B cell (primary cell): Measurements from ENCODE around the gene TMEM94.

ENCODE experiments used
- EZH2 ChIP-seq: IDR thresholded peaks from 2 replicates; pipeline ENCODE4 v1.6.1; 2012; ENCODE audit warnings: borderline replicate concordance, low read depth, mild to moderate bottlenecking, moderate library complexity, low read length; ENCODE audit not compliant: insufficient read depth, poor library complexity, severe bottlenecking
- TF ChIP-seq, protein P1 (sequence below): fragments of 200-600 bp; IDR thresholded peaks from one replicate; pipeline ENCODE4 v1.8.0; 2022; ENCODE audit warnings: antibody characterized with exemption, mild to moderate bottlenecking

DNA sequence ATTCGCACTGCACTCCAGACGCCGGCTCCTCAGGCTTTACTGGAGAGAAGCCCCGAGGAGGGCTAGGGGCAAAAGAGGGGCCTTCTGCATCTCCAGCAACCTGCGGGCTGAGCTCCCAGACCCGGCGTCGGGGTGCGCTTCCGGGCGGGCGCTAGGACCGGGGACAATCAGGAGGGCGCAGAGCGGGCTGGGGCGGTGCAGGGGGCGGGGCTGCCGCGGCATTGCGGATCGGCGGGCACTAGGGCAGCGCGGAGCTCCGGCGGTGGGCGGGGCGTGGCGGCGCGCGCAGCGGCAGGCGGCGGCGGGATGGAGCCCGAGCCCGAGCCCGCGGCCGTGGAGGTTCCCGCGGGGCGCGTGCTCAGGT, 59.8 kb downstream of the TMEM94 start, which contains the start of gene TSEN54:
- TF ChIP-seq, protein P1, sequence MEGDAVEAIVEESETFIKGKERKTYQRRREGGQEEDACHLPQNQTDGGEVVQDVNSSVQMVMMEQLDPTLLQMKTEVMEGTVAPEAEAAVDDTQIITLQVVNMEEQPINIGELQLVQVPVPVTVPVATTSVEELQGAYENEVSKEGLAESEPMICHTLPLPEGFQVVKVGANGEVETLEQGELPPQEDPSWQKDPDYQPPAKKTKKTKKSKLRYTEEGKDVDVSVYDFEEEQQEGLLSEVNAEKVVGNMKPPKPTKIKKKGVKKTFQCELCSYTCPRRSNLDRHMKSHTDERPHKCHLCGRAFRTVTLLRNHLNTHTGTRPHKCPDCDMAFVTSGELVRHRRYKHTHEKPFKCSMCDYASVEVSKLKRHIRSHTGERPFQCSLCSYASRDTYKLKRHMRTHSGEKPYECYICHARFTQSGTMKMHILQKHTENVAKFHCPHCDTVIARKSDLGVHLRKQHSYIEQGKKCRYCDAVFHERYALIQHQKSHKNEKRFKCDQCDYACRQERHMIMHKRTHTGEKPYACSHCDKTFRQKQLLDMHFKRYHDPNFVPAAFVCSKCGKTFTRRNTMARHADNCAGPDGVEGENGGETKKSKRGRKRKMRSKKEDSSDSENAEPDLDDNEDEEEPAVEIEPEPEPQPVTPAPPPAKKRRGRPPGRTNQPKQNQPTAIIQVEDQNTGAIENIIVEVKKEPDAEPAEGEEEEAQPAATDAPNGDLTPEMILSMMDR, result no peak
- TF ChIP-seq EZH2, result no peak
